ENCODE measurements around the gene SETBP1.

Gene SETBP1

DNA sequence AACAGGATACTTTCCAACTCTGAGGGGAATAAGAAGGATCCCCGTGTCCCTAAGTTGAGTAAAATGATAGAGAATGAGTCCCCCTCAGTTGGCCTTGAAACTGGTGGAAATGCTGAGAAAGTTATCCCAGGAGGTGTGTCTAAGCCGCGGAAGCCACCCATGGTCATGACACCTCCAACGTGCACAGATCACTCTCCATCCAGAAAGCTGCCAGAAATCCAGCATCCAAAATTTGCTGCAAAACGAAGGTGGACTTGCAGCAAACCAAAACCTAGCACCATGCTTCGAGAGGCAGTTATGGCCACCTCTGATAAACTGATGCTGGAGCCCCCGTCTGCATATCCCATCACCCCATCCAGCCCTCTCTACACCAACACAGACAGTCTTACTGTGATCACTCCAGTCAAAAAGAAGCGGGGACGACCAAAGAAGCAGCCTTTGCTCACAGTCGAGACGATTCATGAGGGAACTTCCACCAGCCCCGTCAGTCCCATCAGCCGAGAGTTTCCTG, 270.1 kb downstream of the SETBP1 start:
- TF ChIP-seq, protein P1, sequence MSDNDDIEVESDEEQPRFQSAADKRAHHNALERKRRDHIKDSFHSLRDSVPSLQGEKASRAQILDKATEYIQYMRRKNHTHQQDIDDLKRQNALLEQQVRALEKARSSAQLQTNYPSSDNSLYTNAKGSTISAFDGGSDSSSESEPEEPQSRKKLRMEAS (IDR thresholded peaks at IDR 0.05; ENCODE audit: low read depth, low read length) = no peak
- TF ChIP-seq, protein P2, sequence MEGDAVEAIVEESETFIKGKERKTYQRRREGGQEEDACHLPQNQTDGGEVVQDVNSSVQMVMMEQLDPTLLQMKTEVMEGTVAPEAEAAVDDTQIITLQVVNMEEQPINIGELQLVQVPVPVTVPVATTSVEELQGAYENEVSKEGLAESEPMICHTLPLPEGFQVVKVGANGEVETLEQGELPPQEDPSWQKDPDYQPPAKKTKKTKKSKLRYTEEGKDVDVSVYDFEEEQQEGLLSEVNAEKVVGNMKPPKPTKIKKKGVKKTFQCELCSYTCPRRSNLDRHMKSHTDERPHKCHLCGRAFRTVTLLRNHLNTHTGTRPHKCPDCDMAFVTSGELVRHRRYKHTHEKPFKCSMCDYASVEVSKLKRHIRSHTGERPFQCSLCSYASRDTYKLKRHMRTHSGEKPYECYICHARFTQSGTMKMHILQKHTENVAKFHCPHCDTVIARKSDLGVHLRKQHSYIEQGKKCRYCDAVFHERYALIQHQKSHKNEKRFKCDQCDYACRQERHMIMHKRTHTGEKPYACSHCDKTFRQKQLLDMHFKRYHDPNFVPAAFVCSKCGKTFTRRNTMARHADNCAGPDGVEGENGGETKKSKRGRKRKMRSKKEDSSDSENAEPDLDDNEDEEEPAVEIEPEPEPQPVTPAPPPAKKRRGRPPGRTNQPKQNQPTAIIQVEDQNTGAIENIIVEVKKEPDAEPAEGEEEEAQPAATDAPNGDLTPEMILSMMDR (IDR thresholded peaks at IDR 0.05; ENCODE audit: low read depth, low read length) = no peak
- TF ChIP-seq POLR2A (IDR thresholded peaks at IDR 0.05; ENCODE audit: extremely low read depth, insufficient read length) (no peak), MYC (IDR thresholded peaks at IDR 0.05; ENCODE audit: low read depth, low read length) (no peak)
- DNase-seq (ENCODE audit: low read depth) = no peak
- no peak overlapping the region for H3K4me3 ChIP-seq (ENCODE audit: low read depth, low read length)

DNA sequence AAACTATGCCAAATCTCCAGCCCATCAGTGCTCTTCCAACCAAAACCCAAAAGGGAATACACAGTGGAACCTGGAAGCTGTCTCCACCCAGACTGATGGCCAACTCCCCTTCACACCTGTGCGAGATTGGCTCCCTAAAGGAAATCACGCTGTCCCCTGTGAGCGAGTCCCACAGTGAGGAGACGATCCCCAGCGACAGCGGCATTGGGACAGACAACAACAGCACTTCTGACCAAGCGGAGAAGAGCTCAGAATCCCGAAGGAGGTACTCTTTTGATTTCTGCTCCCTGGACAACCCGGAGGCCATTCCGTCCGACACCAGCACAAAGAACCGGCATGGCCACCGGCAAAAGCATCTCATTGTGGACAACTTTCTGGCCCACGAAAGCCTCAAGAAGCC, 271.1 kb downstream of the SETBP1 start:
- no peak for TF ChIP-seq MYC (IDR thresholded peaks at IDR 0.05; ENCODE audit: low read depth, low read length)
- TF ChIP-seq, protein P2 (IDR thresholded peaks at IDR 0.05; ENCODE audit: low read depth, low read length) = no peak
- TF ChIP-seq POLR2A (IDR thresholded peaks at IDR 0.05; ENCODE audit: extremely low read depth, insufficient read length) = no peak
- TF ChIP-seq, protein P1 (IDR thresholded peaks at IDR 0.05; ENCODE audit: low read depth, low read length) = no peak
- DNase-seq (ENCODE audit: low read depth) = no peak
- H3K4me3 ChIP-seq (ENCODE audit: low read depth, low read length) = no peak overlapping the region

DNA sequence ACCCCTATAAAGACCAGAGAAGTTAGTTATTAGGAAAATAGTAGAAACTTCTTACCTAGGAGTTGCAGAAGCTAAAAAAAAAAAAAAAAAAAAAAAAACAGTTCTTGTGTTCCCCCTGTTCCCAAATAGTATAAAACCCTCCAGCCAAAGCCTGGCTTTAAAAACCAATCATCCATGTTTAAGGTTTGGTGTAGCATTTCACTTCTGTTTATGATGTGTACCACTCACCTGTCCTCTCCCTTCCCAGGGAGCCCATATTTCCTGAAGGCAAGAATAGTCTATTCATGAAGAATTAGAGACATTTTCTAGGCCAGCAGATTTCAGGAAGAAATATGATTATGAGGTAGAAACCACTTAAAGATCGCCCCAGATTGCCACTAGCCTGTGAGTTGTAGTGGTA, 273.6 kb downstream of the SETBP1 start:
- H3K4me3 ChIP-seq (ENCODE audit: low read depth, low read length) = no peak overlapping the region
- TF ChIP-seq, protein P1 (IDR thresholded peaks at IDR 0.05; ENCODE audit: low read depth, low read length) = no peak
- TF ChIP-seq, protein P2 (IDR thresholded peaks at IDR 0.05; ENCODE audit: low read depth, low read length) = no peak
- TF ChIP-seq POLR2A (IDR thresholded peaks at IDR 0.05; ENCODE audit: extremely low read depth, insufficient read length) (no peak), MYC (IDR thresholded peaks at IDR 0.05; ENCODE audit: low read depth, low read length) (no peak)
- DNase-seq (ENCODE audit: low read depth) = no peak

DNA sequence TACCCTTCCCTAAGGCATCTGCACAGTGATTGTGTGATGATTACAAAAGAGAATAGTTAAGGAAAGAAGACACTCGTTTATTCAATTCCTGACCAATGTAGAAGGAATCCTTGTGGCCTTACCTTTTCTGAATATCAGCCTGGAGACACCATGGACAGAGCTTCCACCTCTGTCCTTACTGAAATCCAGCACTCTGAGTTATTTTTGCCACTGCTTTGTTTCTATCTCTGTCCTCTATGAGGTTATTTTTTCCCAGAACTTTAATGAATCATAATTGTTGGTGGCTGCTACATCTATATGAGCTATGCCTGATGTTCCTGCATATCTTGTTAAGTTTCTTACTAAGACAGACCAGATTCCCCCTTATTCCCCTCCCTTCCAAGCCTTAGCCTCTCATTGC, 275.1 kb downstream of the SETBP1 start:
- no peak for DNase-seq (ENCODE audit: low read depth)
- TF ChIP-seq, protein P2 (IDR thresholded peaks at IDR 0.05; ENCODE audit: low read depth, low read length) = no peak
- TF ChIP-seq POLR2A (IDR thresholded peaks at IDR 0.05; ENCODE audit: extremely low read depth, insufficient read length) (no peak), MYC (IDR thresholded peaks at IDR 0.05; ENCODE audit: low read depth, low read length) (no peak)
- TF ChIP-seq, protein P1 (IDR thresholded peaks at IDR 0.05; ENCODE audit: low read depth, low read length) = no peak
- no peak overlapping the region for H3K4me3 ChIP-seq (ENCODE audit: low read depth, low read length)

DNA sequence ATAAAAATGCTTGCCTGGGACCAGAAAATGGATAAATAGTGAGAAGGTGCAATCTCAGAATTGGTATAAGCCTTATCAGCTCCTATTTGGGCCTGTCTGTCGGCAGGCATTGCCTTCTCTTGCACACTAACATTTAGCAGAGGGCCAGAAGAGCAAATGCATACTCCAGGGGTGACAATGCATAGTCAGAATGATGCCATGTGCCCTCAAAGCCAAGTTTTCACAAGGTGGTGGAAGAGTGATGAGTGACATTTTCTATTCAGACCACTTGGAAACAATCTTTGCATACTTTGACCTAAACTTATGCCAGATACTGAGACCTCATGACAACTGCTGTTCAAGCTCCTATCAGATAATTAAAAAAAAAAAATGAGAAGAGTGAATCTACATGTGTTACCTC, 276.3 kb downstream of the SETBP1 start:
- TF ChIP-seq POLR2A (IDR thresholded peaks at IDR 0.05; ENCODE audit: extremely low read depth, insufficient read length) (no peak), MYC (IDR thresholded peaks at IDR 0.05; ENCODE audit: low read depth, low read length) (no peak)
- TF ChIP-seq, protein P1 (IDR thresholded peaks at IDR 0.05; ENCODE audit: low read depth, low read length) = no peak
- TF ChIP-seq, protein P2 (IDR thresholded peaks at IDR 0.05; ENCODE audit: low read depth, low read length) = no peak
- DNase-seq (ENCODE audit: low read depth) = no peak
- no peak overlapping the region for H3K4me3 ChIP-seq (ENCODE audit: low read depth, low read length)

Measured in NB4 (cell line).